GM12874 (cell line): ENCODE data around the gene KISS1R.

Experiments used
- TF ChIP-seq, protein P1 (sequence below): IDR thresholded peaks from 2 replicates; pipeline ENCODE4 v1.5.1; 2011; ENCODE audit warnings: low read depth, mild to moderate bottlenecking, control low read depth, low read length, moderate library complexity; ENCODE audit not compliant: insufficient read depth

The KISS1R gene

DNA sequence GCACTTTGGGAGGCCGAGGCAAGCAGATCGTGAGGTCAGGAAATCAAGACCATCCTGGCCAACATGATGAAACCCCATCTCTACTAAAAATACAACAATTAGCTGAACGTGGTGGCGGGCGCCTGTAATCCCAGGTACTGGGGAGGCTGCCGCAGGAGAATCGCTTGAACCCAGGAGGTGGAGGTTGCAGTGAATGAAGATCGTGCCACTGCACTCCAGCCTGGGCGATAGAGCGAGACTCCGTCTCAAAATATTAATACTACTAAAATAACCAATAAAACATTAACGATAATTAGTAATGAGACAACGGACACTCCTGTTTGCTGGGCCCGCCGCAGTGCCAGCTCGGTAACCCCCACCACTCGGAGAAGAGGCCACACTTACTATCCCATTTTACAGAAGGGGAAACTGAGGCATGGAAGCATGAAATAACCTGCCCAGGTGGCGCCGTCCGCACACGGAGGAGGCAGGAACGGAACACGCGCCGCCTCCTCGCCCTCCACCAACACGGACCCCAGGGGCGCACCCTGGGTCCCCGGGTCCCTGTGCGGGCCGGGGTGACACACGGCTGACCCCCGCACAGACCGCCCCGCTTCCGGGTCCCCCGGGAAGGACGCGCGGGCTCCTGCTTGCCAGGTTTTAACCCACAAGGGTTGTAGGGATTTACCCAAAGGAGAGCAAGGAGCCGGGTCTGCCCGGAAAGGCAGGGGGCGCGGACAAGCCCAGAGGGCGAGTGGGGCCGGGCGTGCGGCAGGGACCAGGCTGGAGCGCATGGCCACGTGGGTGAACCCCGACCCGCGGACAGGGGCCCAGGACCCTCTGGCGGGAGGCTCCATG, 5.7 kb upstream of the KISS1R start:
- TF ChIP-seq, protein P1, sequence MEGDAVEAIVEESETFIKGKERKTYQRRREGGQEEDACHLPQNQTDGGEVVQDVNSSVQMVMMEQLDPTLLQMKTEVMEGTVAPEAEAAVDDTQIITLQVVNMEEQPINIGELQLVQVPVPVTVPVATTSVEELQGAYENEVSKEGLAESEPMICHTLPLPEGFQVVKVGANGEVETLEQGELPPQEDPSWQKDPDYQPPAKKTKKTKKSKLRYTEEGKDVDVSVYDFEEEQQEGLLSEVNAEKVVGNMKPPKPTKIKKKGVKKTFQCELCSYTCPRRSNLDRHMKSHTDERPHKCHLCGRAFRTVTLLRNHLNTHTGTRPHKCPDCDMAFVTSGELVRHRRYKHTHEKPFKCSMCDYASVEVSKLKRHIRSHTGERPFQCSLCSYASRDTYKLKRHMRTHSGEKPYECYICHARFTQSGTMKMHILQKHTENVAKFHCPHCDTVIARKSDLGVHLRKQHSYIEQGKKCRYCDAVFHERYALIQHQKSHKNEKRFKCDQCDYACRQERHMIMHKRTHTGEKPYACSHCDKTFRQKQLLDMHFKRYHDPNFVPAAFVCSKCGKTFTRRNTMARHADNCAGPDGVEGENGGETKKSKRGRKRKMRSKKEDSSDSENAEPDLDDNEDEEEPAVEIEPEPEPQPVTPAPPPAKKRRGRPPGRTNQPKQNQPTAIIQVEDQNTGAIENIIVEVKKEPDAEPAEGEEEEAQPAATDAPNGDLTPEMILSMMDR = no peak

DNA sequence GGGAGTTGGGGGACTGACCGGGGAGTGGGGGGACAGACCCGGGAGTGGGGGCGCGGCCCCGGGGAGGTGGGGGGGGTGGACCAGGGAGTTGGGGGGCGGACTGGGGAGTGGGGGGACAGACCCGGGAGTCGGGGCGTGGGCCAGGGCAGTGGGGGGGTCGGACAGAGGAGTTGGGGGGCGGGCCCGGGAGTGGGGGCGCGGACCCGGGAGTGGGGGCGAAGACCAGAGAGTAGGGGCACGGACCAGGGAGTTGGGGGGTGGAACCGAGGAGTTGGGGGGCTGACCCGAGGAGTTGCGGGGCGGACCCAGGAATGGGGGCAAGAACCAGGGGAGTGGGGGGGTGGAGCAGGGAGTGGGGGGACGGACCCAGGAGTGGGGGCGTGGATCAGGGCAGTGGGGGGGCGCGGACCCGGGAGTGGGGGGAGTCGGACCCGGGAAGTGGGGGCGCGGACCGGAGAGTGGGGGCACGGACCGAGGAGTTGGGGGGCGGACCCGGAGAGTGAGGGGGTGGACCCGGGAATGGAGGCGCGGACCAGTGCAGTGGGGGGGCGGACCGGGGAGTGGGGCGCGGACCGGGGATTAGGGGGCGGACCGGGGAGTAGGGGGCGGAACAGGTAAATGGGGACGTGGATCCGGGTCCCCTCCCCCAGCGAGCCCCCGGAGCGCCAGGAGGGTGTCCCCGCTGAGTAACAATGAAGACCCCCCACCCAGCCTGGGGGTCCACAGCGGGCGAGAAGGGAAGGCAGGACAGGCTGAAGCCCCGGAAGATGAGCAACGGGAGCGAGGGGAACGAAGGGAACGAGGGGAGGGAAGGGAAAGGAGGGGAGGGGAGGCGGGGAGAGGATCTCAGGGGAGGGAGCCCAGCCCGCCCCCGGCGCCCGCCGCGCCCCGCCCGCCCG, 4.7 kb upstream of the KISS1R start:
- TF ChIP-seq, protein P1 = no peak

DNA sequence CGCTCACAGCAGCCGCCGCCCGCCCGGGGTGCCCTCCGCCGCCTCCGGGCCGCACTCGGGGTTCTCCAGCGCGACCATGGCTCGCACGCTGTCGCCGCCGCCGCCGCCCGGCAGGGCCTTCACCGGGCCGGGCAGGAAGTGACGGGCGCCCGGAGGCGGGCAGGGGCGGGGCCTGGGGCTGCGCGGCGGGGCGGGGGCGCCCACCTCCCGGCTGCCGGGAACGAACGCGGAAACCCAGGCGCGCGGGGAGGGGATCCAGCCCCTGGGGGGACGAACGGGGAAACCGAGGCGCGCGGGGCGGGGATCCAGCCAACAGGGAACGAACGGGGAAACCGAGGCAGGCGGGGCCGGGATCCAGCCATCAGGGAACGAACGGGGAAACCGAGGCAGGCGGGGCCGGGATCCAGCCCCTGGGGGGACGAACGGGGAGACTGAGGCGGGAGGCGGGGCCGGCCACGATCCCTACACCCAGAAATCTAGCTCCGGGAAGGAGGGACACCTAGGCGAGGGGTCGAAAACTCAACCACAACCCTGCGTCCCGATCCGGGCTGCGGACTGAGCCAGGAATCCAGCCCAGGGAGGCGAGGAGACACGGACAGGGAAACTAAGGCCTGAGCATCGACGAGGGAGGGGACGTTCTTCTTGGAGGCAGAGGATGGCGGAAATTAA, 3.9 kb upstream of the KISS1R start, which contains the start of gene R3HDM4:
R3HDM4 (minus strand) TSS at position 140 of the 669 bp plus-strand sequence; CDS start at position 78, 62 bp downstream.
- TF ChIP-seq, protein P1 = no peak

DNA sequence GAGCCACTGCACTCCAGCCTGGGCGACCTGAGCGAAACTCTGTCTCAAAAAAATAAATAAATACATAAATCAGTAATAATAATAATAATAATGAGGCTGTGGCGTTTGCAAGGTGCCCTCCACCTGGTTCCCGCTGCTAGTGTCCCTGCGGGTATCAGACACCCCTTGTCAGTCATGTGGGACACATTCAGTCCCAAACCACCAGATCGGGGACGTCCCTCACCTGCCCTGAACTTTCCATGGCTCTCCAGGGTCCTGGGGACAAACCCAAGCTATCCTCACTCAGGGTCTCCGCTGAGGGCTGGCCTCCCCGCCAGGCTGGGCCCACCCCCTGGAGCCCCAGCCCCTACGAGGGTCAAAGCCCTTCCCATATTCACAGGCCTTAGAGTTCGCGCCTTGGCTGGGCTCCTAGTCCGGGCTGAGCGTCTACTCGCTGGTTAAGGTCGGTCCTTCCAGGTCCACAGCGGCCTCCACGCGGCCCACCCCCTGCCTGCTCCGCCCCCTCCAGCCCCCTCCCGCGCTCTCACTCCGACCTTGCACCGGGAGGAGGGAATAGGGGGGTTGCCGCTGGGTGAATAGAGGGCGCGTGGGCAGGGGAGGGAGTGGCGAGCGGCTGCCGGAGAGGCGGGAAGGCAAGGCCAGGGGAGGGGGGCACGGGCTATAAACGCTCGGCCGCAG, 349 bp upstream of the KISS1R start:
- TF ChIP-seq, protein P1 = no peak

DNA sequence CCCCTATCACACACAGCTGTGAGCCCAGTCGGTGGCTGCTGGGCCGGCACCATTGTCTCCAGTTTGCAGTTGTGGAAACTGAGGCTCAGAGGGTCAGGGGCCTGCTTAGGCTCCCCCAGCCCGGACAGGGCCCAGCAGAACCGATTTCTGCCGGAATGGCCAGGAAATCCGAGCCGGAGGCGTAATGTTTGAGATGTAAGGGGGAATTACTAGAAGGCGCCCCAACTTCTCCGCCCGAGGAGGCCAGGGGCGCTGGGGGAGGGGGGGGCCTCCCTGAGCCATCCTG, 962 bp downstream of the KISS1R start:
- TF ChIP-seq, protein P1 = no peak

DNA sequence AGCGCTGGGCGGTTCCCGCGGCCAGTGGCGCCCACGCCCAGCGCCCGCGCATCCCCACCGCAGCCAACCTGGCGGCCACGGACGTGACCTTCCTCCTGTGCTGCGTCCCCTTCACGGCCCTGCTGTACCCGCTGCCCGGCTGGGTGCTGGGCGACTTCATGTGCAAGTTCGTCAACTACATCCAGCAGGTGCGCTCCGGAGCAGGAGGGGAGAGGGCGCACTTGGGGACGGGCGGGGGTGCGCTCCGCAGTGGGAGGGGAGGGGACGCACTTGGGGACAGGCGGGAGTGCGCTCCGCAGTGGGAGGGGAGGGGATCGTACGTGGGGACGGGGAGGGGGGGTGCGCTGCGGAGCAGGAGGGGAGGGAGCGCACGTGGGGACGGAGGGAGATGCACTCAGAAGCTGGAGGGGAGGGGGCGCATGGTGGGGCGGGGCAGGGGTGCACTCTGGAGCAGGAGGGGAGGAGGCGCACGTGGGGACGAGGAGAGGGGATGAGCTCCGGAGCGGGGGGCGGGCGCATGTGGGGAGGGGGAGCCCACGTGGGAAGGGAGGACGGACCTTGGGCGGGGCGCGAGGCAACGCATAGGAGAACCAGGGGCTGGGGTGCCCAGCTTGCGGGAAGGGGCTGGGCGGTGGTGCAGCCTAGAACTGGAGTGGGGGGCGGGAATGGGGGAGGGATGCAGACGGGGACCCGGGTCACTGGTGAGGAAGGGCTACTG, 1.5 kb downstream of the KISS1R start:
- TF ChIP-seq, protein P1 = no peak
